H1 (cell line): ENCODE measurements around the gene COL20A1. TPM values are rescaled to one million over a fixed set of nuclear protein-coding genes. Genes with fewer than 3 reads are reported as not detected.

Source experiments
- CTCF ChIA-PET: fragments of 300-600 bp; sonication (Branson Sonifier 250); formaldehyde crosslinking; loops from one replicate; lab custom pipeline; 2021; ENCODE audit not compliant: partially characterized antibody; lab: Charles Lee
- POLR2A ChIA-PET: fragments of 300-600 bp; sonication (Branson Sonifier 250); formaldehyde crosslinking; loops from one replicate; lab custom pipeline; 2021; ENCODE audit warnings: inconsistent platforms; ENCODE audit not compliant: partially characterized antibody; lab: Charles Lee
- DNase-seq, 2 experiments: peaks; one replicate each; pipeline versions ENCODE4 v3.0.0 to v3.0.0-alpha.2; 2010 to 2022; ENCODE audit warnings: low spot score in 2 of 2, low read depth in 1 of 2, mixed read lengths in 1 of 2
- FAIRE-seq: peaks from 2 replicates; lab custom pipeline; 2011; peaks lifted over from hg19 to GRCh38; lab: Jason Lieb, UNC
- H2AFZ ChIP-seq: 2 replicates; pipeline ENCODE4 v1.8.1; 2012; ENCODE audit warnings: low read length, inconsistent platforms
- H2AK5ac ChIP-seq: 2 replicates; pipeline ENCODE4 v1.6.1; 2013; ENCODE audit warnings: low read depth, low read length
- H2BK120ac ChIP-seq: replicated peaks from 2 replicates; pipeline ENCODE3; 2013; ENCODE audit warnings: low read depth, low read length, inconsistent platforms
- H2BK12ac ChIP-seq: 2 replicates; pipeline ENCODE4 v1.6.1; 2013; ENCODE audit warnings: low read depth, low read length
- H2BK15ac ChIP-seq: 2 replicates; pipeline ENCODE4 v1.6.1; 2013; ENCODE audit warnings: low read length
- H2BK20ac ChIP-seq: 2 replicates; pipeline ENCODE4 v1.6.1; 2013; ENCODE audit warnings: low read length
- H2BK5ac ChIP-seq: 2 replicates; pipeline ENCODE4 v1.6.1; 2013; ENCODE audit warnings: low read depth, low read length
- H3K14ac ChIP-seq: 2 replicates; pipeline ENCODE4 v1.6.1; 2013; ENCODE audit warnings: inconsistent platforms; ENCODE audit not compliant: insufficient read length
- H3K18ac ChIP-seq: 2 replicates; pipeline ENCODE4 v1.6.1; 2013; ENCODE audit warnings: low read length; ENCODE audit errors: extremely low read depth
- H3K23ac ChIP-seq: 2 replicates; pipeline ENCODE4 v1.6.1; 2013; ENCODE audit warnings: inconsistent platforms; ENCODE audit not compliant: insufficient read length
- H3K23me2 ChIP-seq: 2 replicates; pipeline ENCODE4 v1.6.1; 2013; ENCODE audit warnings: low read depth, low read length
- H3K27ac ChIP-seq: 2 replicates; pipeline ENCODE4 v1.6.1; 2011; ENCODE audit warnings: low read depth, low read length, inconsistent platforms
- H3K27me3 ChIP-seq, 4 experiments: replicated peaks in 1 of 4; 1 replicate in 1 of 4; 2 replicates in 3 of 4; pipeline versions ENCODE4 v1.6.1 to v1.8.1; 2011 to 2013; ENCODE audit warnings: low read length in 3 of 4, mild to moderate bottlenecking in 3 of 4, inconsistent platforms in 2 of 4, mixed read lengths in 2 of 4, moderate library complexity in 1 of 4; ENCODE audit not compliant: control insufficient read depth in 3 of 4, insufficient read depth in 3 of 4; ENCODE audit errors: extremely low read depth in 1 of 4
- H3K36me3 ChIP-seq, 4 experiments: 2 replicates each; pipeline versions ENCODE4 v1.6.1 to v1.8.1; 2011 to 2013; ENCODE audit warnings: mild to moderate bottlenecking in 4 of 4, low read length in 3 of 4, moderate library complexity in 2 of 4, control low read depth in 1 of 4, inconsistent platforms in 1 of 4; ENCODE audit not compliant: insufficient read depth in 4 of 4, control insufficient read depth in 2 of 4
- H3K4ac ChIP-seq: replicated peaks from 2 replicates; pipeline ENCODE3; 2013; ENCODE audit warnings: low read length, low read depth, mixed read lengths, inconsistent platforms; ENCODE audit not compliant: insufficient read length
- H3K4me1 ChIP-seq, 4 experiments: replicated peaks in 1 of 4; 1 replicate in 1 of 4; 2 replicates in 3 of 4; pipeline versions ENCODE4 v1.6.1 to v1.8.1; 2011 to 2013; ENCODE audit warnings: low read length in 3 of 4, inconsistent platforms in 2 of 4, mixed read lengths in 1 of 4; ENCODE audit not compliant: insufficient read depth in 4 of 4, control insufficient read depth in 3 of 4
- H3K4me2 ChIP-seq, 2 experiments: 2 replicates each; pipeline versions ENCODE4 v1.6.1 to v1.8.1; 2011 to 2013; ENCODE audit warnings: low read depth in 2 of 2, low read length in 2 of 2, control low read depth in 1 of 2, inconsistent platforms in 1 of 2, mild to moderate bottlenecking in 1 of 2; ENCODE audit not compliant: insufficient read depth in 1 of 2
- H3K4me3 ChIP-seq, 4 experiments: fragments of 200-600, 300-600 bp in 1 of 4; sonication (generic), shearing (Covaris generic), sonication (Bioruptor Twin) in 1 of 4; 2 replicates each; pipeline versions ENCODE4 v1.5.1 to v1.8.1; 2011 to 2016; ENCODE audit warnings: low read length in 4 of 4, low read depth in 3 of 4, control low read depth in 2 of 4, inconsistent platforms in 2 of 4, mild to moderate bottlenecking in 2 of 4, mixed read lengths in 1 of 4, moderate library complexity in 1 of 4; ENCODE audit not compliant: insufficient read depth in 2 of 4; ENCODE audit errors: extremely low read depth in 1 of 4
- H3K56ac ChIP-seq: replicated peaks from 2 replicates; pipeline ENCODE3; 2013; ENCODE audit warnings: low read depth, mild to moderate bottlenecking, mixed read lengths, low read length, inconsistent platforms; ENCODE audit not compliant: insufficient read length
- H3K79me1 ChIP-seq: 2 replicates; pipeline ENCODE4 v1.6.1; 2013; ENCODE audit warnings: low read depth, low read length, control low read depth
- H3K79me2 ChIP-seq, 2 experiments: 2 replicates each; pipeline versions ENCODE4 v1.6.1 to v1.8.1; 2012 to 2013; ENCODE audit warnings: low read length in 2 of 2, mild to moderate bottlenecking in 2 of 2, inconsistent platforms in 1 of 2; ENCODE audit not compliant: insufficient read depth in 2 of 2, control insufficient read depth in 1 of 2
- H3K9ac ChIP-seq, 4 experiments: replicated peaks in 1 of 4; 1 replicate in 1 of 4; 2 replicates in 3 of 4; pipeline versions ENCODE4 v1.6.1 to v1.8.1; 2011 to 2013; ENCODE audit warnings: low read depth in 3 of 4, low read length in 3 of 4, control low read depth in 2 of 4, mild to moderate bottlenecking in 2 of 4, moderate library complexity in 2 of 4, inconsistent platforms in 1 of 4; ENCODE audit errors: extremely low read depth in 1 of 4
- H3K9me3 ChIP-seq, 2 experiments: 2 replicates each; pipeline versions ENCODE4 v1.6.1 to v1.8.1; 2012 to 2013; ENCODE audit warnings: mild to moderate bottlenecking in 2 of 2, moderate library complexity in 2 of 2, control low read depth in 1 of 2, inconsistent platforms in 1 of 2, low read depth in 1 of 2, low read length in 1 of 2, mixed read lengths in 1 of 2; ENCODE audit not compliant: insufficient read depth in 2 of 2
- H4K20me1 ChIP-seq, 2 experiments: replicated peaks in 1 of 2; 2 replicates each; pipeline versions ENCODE3 to v1.8.1; 2011 to 2013; ENCODE audit warnings: inconsistent platforms in 2 of 2, low read length in 2 of 2, mild to moderate bottlenecking in 1 of 2; ENCODE audit not compliant: insufficient read depth in 2 of 2, control insufficient read depth in 1 of 2
- H4K5ac ChIP-seq: 2 replicates; pipeline ENCODE4 v1.6.1; 2013; ENCODE audit warnings: low read length, low read depth, mixed read lengths, inconsistent platforms; ENCODE audit not compliant: insufficient read length
- H4K8ac ChIP-seq: 2 replicates; pipeline ENCODE4 v1.8.0; 2013; ENCODE audit warnings: mild to moderate bottlenecking, moderate library complexity, low read length, inconsistent platforms; ENCODE audit not compliant: insufficient read depth; ENCODE audit errors: extremely low read depth
- H4K91ac ChIP-seq: replicated peaks from 2 replicates; pipeline ENCODE3; 2013; ENCODE audit warnings: low read length, mixed read lengths, inconsistent platforms; ENCODE audit not compliant: insufficient read length
- EGR1 ChIP-seq: IDR thresholded peaks from 2 replicates; pipeline ENCODE4 v1.6.1; 2011; ENCODE audit warnings: low read depth, low read length, borderline replicate concordance
- GABPA ChIP-seq: IDR thresholded peaks from 2 replicates; pipeline ENCODE4 v1.6.1; 2011; ENCODE audit warnings: mild to moderate bottlenecking, low read length, moderate library complexity, borderline replicate concordance; ENCODE audit not compliant: insufficient read depth
- HDAC6 ChIP-seq: IDR thresholded peaks from one replicate; pipeline ENCODE4 v1.7.1; 2012; ENCODE audit warnings: low read depth, mild to moderate bottlenecking, inconsistent platforms, low read length, moderate library complexity
- KDM1A ChIP-seq: fragments of 200-600, 300-600 bp; sonication (generic); IDR thresholded peaks from 2 replicates; pipeline ENCODE4 v1.7.1; 2016; ENCODE audit warnings: mild to moderate bottlenecking, low read length, borderline replicate concordance
- KDM4A ChIP-seq: IDR thresholded peaks from one replicate; pipeline ENCODE4 v1.7.1; 2012; ENCODE audit warnings: low read depth, mild to moderate bottlenecking, moderate library complexity, low read length, inconsistent platforms; ENCODE audit not compliant: severe bottlenecking
- KDM5A ChIP-seq: fragments of 200-600 bp; IDR thresholded peaks from 2 replicates; pipeline ENCODE4 v1.7.1; 2012; ENCODE audit warnings: mild to moderate bottlenecking, low read length, inconsistent platforms, mixed read lengths
- POLR2AphosphoS5 ChIP-seq: IDR thresholded peaks from 2 replicates; pipeline ENCODE4 v1.6.1; 2011; ENCODE audit warnings: low read depth, low read length
- SAP30 ChIP-seq: fragments of 300-600 bp; sonication (generic); IDR thresholded peaks from 2 replicates; pipeline ENCODE4 v1.7.1; 2012; ENCODE audit warnings: low read length, moderate library complexity, mild to moderate bottlenecking, inconsistent platforms; ENCODE audit not compliant: insufficient read depth, insufficient replicate concordance
- TAF7 ChIP-seq: optimal IDR thresholded peaks from 2 replicates; pipeline ENCODE3; 2011; ENCODE audit warnings: low read depth, mild to moderate bottlenecking, inconsistent platforms, low read length, moderate library complexity, borderline replicate concordance
- TBP ChIP-seq: IDR thresholded peaks from 2 replicates; pipeline ENCODE4 v1.6.1; 2011; ENCODE audit warnings: low read depth, low read length, improper control_type of control experiment
- WGBS, 2 experiments: shearing (Covaris generic) in 1 of 2; methylation state at CpG; one replicate each; pipeline versions ENCODE4 v1.1.6 to v1.1.7; 2013 to 2015; ENCODE audit warnings: low lambda C conversion rate in 2 of 2, mixed read lengths in 2 of 2, inconsistent platforms in 1 of 2, low coverage in 1 of 2, missing lambda C conversion rate in 1 of 2; ENCODE audit not compliant: insufficient replicate concordance in 2 of 2, insufficient coverage in 1 of 2, insufficient read length in 1 of 2; ENCODE audit errors: extremely low coverage in 1 of 2, missing lambda C conversion rate in 1 of 2; 5-methylcytosine and 5-hydroxymethylcytosine counted together
- polyA plus RNA-seq, 7 experiments: library from polyadenylated mRNA; depleted of rRNA in 3 of 7; stranded (reverse) in 5 of 7; unstranded in 2 of 7; fragments of >200 nt in 5 of 7; fragments of 200-250 nt in 2 of 7; gene quantifications; 1 replicate in 5 of 7; 2 replicates in 1 of 7; 4 replicates in 1 of 7; pipeline versions ENCODE4 v1.2.1 to v1.2.3, GENCODE V29; 2011 to 2013; ENCODE audit warnings: missing spikeins in 2 of 7, mixed read lengths in 2 of 7
- total RNA-seq: library from RNA; stranded (reverse); fragmentation: NEBNext Ultra II Directional; extraction: Animal tissue kit (Norgen Biotek cat#: 25700); gene quantifications from 2 replicates; pipeline ENCODE4 v1.2.1, GENCODE V29; 2021
- TF ChIP-seq, protein P1 (sequence below), 3 experiments: IDR thresholded peaks; 1 replicate in 2 of 3; 2 replicates in 1 of 3; pipeline versions ENCODE4 v1.5.1 to v1.6.1; 2011; ENCODE audit warnings: low read length in 3 of 3, mild to moderate bottlenecking in 3 of 3, inconsistent platforms in 2 of 3, low read depth in 1 of 3, moderate library complexity in 1 of 3; ENCODE audit not compliant: insufficient read depth in 1 of 3; ENCODE audit errors: control extremely low read depth in 1 of 3

COL20A1 gene
- total and polyA plus RNA-seq, 2 of the 8 experiments (the other 6 are each of a cell fraction or from before 2014, with no cell fraction given) = 0.19 to 0.21 TPM

GRCh38 chr20:63379296-63379695 is 86.3 kb downstream of the COL20A1 start:
- H3K9ac ChIP-seq = no peak overlapping the region
- no peak overlapping the region for H3K27ac ChIP-seq
- H3K79me2 ChIP-seq = no peaks in the 10 kb centered on the region
- H3K4ac ChIP-seq = no peak overlapping the region
- no peak for DNase-seq
- no peaks in the 10 kb centered on the region for H3K36me3 ChIP-seq
- POLR2A ChIA-PET = interaction anchor here (1.5 to 1.9 kb wide), 2 partner anchors 15 to 27 kb away, joined by 3 to 7 read pairs; no protein-coding TSS in a partner anchor
- H3K79me1 ChIP-seq = no peaks in the 10 kb centered on the region
- H2AK5ac ChIP-seq = no peak overlapping the region
- H2AFZ ChIP-seq = no peak overlapping the region
- H3K23ac ChIP-seq = no peak overlapping the region
- H3K14ac ChIP-seq = no peak overlapping the region
- H4K5ac ChIP-seq = no peak overlapping the region
- H2BK120ac ChIP-seq = no peak overlapping the region
- no peak overlapping the region for H3K4me3 ChIP-seq
- H3K9me3 ChIP-seq = no peaks in the 10 kb centered on the region
- no peak overlapping the region for H4K91ac ChIP-seq
- CTCF ChIA-PET = interaction anchor here (0.6 to 9.9 kb wide), 16 partner anchors 9 to 276 kb away, joined by 3 to 230 read pairs (median 11); partner anchors contain the start of genes CHRNA4 and COL20A1
- no peak overlapping the region for H4K8ac ChIP-seq
- H2BK15ac ChIP-seq = 0 out of 2 replicates have a peak overlapping the region, but pooled peaks have one; percentile 61
- H3K23me2 ChIP-seq = no peaks in the 10 kb centered on the region; the same call in none of the 2 replicates
- no peak overlapping the region for H2BK20ac ChIP-seq
- FAIRE-seq = no peak
- 81% methylated on average over 11 of the region's 11 CpGs; no CpG with 5 or more reads in 1 of the 2 experiments for WGBS, 2 experiments
- H3K4me1 ChIP-seq = peaks cover 3 to 20% (median 14%) of the 10 kb centered on the region in 4 experiments
- no peaks in the 10 kb centered on the region for H4K20me1 ChIP-seq
- no peak overlapping the region for H3K18ac ChIP-seq
- no peak overlapping the region for H3K4me2 ChIP-seq
- H3K27me3 ChIP-seq = peaks cover 0 to 2% (median 0%) of the 10 kb centered on the region in 4 experiments; a peak in 1 of 7 replicates
- no peak overlapping the region for H3K56ac ChIP-seq
- no peak overlapping the region for H2BK5ac ChIP-seq
- H2BK12ac ChIP-seq = no peak overlapping the region
- TF ChIP-seq, protein P1, sequence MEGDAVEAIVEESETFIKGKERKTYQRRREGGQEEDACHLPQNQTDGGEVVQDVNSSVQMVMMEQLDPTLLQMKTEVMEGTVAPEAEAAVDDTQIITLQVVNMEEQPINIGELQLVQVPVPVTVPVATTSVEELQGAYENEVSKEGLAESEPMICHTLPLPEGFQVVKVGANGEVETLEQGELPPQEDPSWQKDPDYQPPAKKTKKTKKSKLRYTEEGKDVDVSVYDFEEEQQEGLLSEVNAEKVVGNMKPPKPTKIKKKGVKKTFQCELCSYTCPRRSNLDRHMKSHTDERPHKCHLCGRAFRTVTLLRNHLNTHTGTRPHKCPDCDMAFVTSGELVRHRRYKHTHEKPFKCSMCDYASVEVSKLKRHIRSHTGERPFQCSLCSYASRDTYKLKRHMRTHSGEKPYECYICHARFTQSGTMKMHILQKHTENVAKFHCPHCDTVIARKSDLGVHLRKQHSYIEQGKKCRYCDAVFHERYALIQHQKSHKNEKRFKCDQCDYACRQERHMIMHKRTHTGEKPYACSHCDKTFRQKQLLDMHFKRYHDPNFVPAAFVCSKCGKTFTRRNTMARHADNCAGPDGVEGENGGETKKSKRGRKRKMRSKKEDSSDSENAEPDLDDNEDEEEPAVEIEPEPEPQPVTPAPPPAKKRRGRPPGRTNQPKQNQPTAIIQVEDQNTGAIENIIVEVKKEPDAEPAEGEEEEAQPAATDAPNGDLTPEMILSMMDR (IDR thresholded peaks at IDR 0.05; ENCODE audit: control extremely low read depth in 1 of 3, insufficient read depth in 1 of 3, low read depth in 1 of 3, low read length in 3 of 3) = no peak
- no peak for TF ChIP-seq KDM1A
- TF ChIP-seq EGR1 = no peak
- no peak for TF ChIP-seq KDM5A
- no peak for TF ChIP-seq GABPA
- TF ChIP-seq SAP30 = no peak
- no peak for TF ChIP-seq KDM4A
- TF ChIP-seq TAF7 = no peak
- no peak for TF ChIP-seq TBP
- TF ChIP-seq POLR2AphosphoS5 = no peak
- TF ChIP-seq HDAC6 = no peak
